K562 (cell line): ENCODE measurements around the gene ARHGAP32. TPM values are rescaled to one million over a fixed set of nuclear protein-coding genes. Genes with fewer than 3 reads are reported as not detected.

Experiments
- CREB3 ChIP-seq: fragments of 450-650 bp; conservative IDR thresholded peaks from 2 replicates; pipeline ENCODE4 v1.6.1; 2016; ENCODE audit warnings: missing genetic modification characterization, low read depth, mild to moderate bottlenecking, missing compliant biosample characterization, moderate library complexity
- KDM5B ChIP-seq: fragments of 200-600 bp; sonication (generic); IDR thresholded peaks from 2 replicates; pipeline ENCODE4 v1.6.1; 2012; ENCODE audit warnings: low read depth, mild to moderate bottlenecking, moderate library complexity, low read length, control low read depth, inconsistent platforms; ENCODE audit not compliant: insufficient replicate concordance
- MLX ChIP-seq, 2 experiments: fragments of 450-650 bp in 1 of 2; sonication (generic) in 1 of 2; formaldehyde crosslinking; conservative IDR thresholded peaks; 2 replicates each; pipeline versions ENCODE4 v1.4.0 to v1.8.1; 2020 to 2022; ENCODE audit warnings: mild to moderate bottlenecking in 1 of 2, missing genetic modification reagents in 1 of 2
- NFYB ChIP-seq: IDR thresholded peaks from 2 replicates; pipeline ENCODE4 v1.6.1; 2011; ENCODE audit warnings: mild to moderate bottlenecking, moderate library complexity; ENCODE audit not compliant: insufficient read length; ENCODE audit errors: extremely low read depth
- RFX5 ChIP-seq: IDR thresholded peaks from 2 replicates; pipeline ENCODE4 v1.6.1; 2011; ENCODE audit warnings: low read depth, mild to moderate bottlenecking, improper control_type of control experiment, low read length
- USF1 ChIP-seq: sonication (generic); formaldehyde crosslinking; IDR thresholded peaks from 2 replicates; pipeline ENCODE4 v1.9.0; 2022; ENCODE audit warnings: mild to moderate bottlenecking, missing genetic modification reagents
- ZBTB7A ChIP-seq: IDR thresholded peaks from 2 replicates; pipeline ENCODE4 v1.6.1; 2011; ENCODE audit warnings: low read depth, mild to moderate bottlenecking, low read length, moderate library complexity, borderline replicate concordance; ENCODE audit not compliant: control insufficient read depth
- ZNF165 ChIP-seq: fragments of 250-450 bp; sonication (Bioruptor Pico); IDR thresholded peaks from 2 replicates; pipeline ENCODE4 v1.4.0; 2020; ENCODE audit warnings: borderline replicate concordance
- ZNF232 ChIP-seq: sonication (generic); formaldehyde crosslinking; IDR thresholded peaks from 2 replicates; pipeline ENCODE4 v1.8.0; 2022; ENCODE audit warnings: mild to moderate bottlenecking, missing genetic modification reagents
- polyA plus RNA-seq, 8 experiments: library from polyadenylated mRNA; depleted of rRNA in 4 of 8; stranded (reverse) in 5 of 8; unstranded in 3 of 8; fragments of >200 nt; fragmentation: Nextera tagmentation in 2 of 8; fragmentation: Illumina TruSeq in 1 of 8; extraction: Ambion mirVana in 2 of 8; extraction: Trizol in 1 of 8; gene quantifications; 2 replicates each; pipeline versions ENCODE4 v1.2.1 to v1.2.3, GENCODE V29; 2011 to 2014; ENCODE audit warnings: inconsistent platforms in 1 of 8, missing spikeins in 1 of 8
- total RNA-seq, 7 experiments: library from RNA; depleted of rRNA in 6 of 7; stranded (reverse); fragments of >200 nt in 6 of 7; fragmentation: Illumina TruSeq in 2 of 7; extraction: Trizol in 2 of 7; gene quantifications; 2 replicates each; pipeline versions ENCODE4 v1.2.1 to v1.2.3, GENCODE V29; 2011 to 2021; ENCODE audit warnings: low replicate concordance in 1 of 7
- TF ChIP-seq, protein P1 (sequence below): fragments of 450-650 bp; conservative IDR thresholded peaks from 2 replicates; pipeline ENCODE4 v1.6.1; 2016; ENCODE audit warnings: missing genetic modification characterization, low read depth, mild to moderate bottlenecking, control low read depth, missing compliant biosample characterization

Gene ARHGAP32
- total and polyA plus RNA-seq, 9 of the 15 experiments (the other 6 are each of a cell fraction or from before 2014, with no cell fraction given) = 0.18 TPM; not detected in 8

- TF ChIP-seq, protein P1, sequence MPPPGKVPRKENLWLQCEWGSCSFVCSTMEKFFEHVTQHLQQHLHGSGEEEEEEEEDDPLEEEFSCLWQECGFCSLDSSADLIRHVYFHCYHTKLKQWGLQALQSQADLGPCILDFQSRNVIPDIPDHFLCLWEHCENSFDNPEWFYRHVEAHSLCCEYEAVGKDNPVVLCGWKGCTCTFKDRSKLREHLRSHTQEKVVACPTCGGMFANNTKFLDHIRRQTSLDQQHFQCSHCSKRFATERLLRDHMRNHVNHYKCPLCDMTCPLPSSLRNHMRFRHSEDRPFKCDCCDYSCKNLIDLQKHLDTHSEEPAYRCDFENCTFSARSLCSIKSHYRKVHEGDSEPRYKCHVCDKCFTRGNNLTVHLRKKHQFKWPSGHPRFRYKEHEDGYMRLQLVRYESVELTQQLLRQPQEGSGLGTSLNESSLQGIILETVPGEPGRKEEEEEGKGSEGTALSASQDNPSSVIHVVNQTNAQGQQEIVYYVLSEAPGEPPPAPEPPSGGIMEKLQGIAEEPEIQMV (tag) = no peak
- TF ChIP-seq CREB3 (tag) (no peak), RFX5 (no peak), KDM5B (no peak), ZNF165 (CRISPR knock-in tag) (no peak), ZNF232 (CRISPR knock-in tag) (no peak), ZBTB7A (no peak), NFYB (no peak), USF1 (no peak), MLX (CRISPR knock-in tag; conservative IDR thresholded peaks at IDR 0.05) (no peak)
Observed at GRCh38 chr11:129213261-129213660, 21.1 kb upstream of the ARHGAP32 start (continued).
